T-helper 2 cell treated with Interferon-gamma antibody and Interleukin-4, amounts not matched to agents 100 ng/mL and 5 ng/mL, for 36 hours (primary cell): ENCODE measurements around the gene SUGP2. TPM values are rescaled to one million over a fixed set of nuclear protein-coding genes. Genes with fewer than 3 reads are reported as not detected.
"Not testable (repeated sequence)": the region's sequence is repeated elsewhere in the genome, so short reads cannot be mapped to it uniquely, and the experiment has no call there.

ENCODE experiments used
- intact Hi-C: fragments of 100-400 bp; cut with micrococcal nuclease; formaldehyde crosslinking; loops from one replicate; pipeline ENCODE4 v1.15.1; 2023
- total RNA-seq: library from RNA; stranded (reverse); gene quantifications from 2 replicates; pipeline ENCODE4 v1.2.3, GENCODE V29; 2022

Gene SUGP2
- total RNA-seq, 1 donor from 2014 or later = 127 TPM

DNA sequence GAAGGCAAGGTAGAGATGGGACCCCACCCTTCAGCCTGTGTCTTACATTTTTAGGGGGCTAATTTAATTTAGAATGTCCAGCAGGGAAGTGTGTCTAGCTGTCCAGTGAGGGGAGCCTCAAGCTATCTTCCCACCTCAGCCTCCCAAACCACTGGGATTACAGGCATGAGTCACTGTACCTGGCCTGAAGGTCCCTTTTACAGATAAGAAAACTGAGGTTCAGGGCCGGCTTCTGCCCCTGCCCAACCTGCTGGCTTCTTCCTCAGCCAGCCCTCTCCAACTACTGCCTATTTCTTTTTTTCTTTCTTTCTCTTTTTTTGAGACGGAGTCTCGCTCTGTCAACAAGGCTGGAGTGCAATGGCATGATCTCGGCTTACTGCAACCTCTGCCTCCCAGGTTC is 72.9 kb downstream of the SUGP2 start:
- intact Hi-C loops = no loop called here

- intact Hi-C loops = no loop called here
Observed at GRCh38 chr19:18955042-18955441, 78.3 kb downstream of the SUGP2 start.

DNA sequence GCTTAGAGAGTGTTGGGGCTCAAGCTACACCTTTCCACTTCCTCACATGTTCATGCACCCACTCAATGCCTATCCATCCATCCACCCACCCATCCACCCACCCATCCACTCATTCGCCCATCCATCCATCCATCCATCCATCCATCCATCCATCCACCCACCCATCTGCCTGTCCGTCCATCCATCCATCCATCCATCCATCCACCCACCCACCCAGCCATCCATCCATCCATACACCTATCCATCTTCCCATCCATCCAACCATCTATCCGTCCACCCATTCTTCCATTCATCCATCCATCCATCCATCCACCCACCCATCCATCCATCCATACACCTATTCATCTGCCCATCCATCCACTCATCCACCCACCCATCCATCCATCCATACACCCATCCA is 79.2 kb downstream of the SUGP2 start:
- intact Hi-C loops = no loop called here

DNA sequence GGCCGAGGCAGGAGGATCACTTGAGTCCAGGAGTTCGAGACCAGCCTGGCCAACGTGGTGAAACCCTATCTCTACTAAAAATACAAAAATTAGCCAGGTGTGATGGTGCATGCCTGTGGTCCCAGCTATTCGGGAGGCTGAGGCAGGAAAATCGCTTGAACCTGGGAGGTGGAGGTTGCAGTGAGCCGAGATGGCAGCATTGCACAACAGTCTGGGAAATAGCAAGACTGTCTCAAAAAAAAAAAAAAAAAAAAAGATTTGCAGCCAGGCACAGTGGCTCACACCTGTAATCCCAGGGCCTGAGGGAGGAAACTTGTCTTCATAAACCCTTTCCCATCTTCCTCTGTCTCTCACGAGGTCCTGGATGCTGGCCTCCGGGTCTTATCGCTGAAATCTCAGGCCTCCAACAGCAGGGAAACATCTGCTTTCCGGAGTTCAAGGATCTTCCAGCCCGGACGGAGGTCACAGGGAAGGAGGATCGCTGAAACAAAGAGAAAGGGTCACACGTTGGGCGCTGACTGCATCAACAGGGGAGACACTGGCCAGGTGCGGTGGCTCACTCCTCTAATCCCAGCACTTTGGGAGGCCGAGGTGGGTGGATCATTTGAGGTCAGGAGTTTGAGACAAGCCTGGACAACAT is 80.8 kb downstream of the SUGP2 start:
- intact Hi-C loops = not testable (repeated sequence)

- intact Hi-C loops = no loop called here
Observed at GRCh38 chr19:18951721-18952281, 81.5 kb downstream of the SUGP2 start.

- intact Hi-C loops = no loop called here
Observed at GRCh38 chr19:18949858-18950257, 83.5 kb downstream of the SUGP2 start.

DNA sequence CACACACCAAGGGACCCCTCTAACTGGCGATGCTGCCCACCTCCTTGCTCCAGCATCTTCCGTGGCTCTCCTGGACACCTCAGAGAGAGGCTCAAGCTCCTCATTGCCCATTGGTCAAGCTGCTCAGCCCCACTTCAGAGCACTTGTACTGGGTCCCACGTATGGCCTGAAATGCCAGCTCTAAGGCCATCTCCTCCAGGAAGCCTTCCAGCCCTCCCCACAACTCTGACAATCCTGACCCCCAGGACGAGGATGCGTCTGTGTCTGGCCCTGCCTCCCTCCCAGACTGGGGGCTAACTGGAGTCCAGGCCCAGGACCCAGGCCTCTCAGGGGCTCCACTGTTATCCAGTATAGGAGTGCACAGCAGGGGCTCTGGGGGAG is 84.4 kb downstream of the SUGP2 start:
- intact Hi-C loops = no loop called here

GRCh38 chr19:18948075-18948975 is 85.0 kb downstream of the SUGP2 start:
- intact Hi-C loops = no loop called here

GRCh38 chr19:18946918-18947317 is 86.4 kb downstream of the SUGP2 start:
- intact Hi-C loops = no loop called here

GRCh38 chr19:18946335-18946734 is 87.0 kb downstream of the SUGP2 start:
- intact Hi-C loops = no loop called here

GRCh38 chr19:18945297-18945696 is 88.0 kb downstream of the SUGP2 start:
- intact Hi-C loops = no loop called here

GRCh38 chr19:18943465-18943864 is 89.9 kb downstream of the SUGP2 start:
- intact Hi-C loops = no loop called here

DNA sequence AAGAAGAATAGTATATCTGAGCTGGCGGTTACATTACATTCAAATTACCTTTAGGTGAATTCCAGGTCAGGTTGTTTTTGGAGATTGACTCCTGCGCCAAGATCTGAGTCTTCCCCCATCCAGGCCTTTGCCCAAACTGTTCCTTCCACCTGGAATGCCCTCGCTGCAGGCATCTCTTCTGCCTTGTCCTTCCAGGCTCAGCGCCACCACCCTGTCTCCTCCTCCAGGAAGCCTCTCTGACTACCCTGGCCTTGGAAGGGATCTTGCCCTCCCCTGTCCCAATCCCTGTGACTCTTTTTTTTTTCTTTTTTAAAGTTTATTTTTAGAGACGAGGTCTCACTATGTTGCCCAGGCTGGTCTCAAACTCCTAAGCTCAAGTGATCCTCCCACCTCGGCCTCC is 90.6 kb downstream of the SUGP2 start:
- intact Hi-C loops = no loop called here

DNA sequence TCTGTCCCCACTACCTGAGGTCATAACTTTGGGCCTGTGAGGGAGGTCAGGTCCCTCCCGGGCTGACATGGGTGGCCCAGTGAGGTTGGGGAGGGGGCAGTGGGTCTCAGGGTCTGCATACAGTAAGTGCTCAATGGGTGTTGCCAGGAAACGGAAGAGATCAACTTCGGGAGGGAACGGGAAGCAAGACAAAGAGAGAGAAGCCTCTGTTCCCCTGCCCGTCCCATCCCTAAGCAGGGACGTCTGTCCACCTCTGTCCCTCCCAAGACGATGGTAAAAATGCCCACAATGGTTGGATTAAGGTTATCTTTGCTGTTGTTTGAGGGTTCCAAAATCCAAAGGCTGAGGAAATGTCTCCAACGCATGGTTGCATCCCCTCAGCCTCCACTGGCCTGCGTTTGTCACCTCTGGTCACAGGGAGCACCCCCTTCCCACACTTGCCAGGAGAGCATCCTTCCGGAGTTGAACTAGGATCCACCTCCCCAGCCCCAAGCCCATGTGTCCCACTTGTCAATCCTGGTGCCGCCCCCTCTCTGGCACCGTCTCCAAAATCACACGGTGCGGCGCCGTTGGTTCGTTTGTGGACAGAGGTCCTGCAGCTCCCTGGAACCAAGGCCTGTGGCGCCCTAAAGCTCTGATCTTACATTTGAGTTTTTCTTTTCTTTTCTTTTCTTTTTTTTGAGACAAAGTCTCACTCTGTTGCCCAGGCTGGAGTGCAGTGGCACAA is 91.5 kb downstream of the SUGP2 start:
- intact Hi-C loops = no loop called here

Other genes with a start within 250 kb of the SUGP2 start
- gene COMP, start 242.2 kb downstream of the SUGP2 start, total RNA-seq = not detected in 2 replicates
- gene UPF1, start 201.6 kb downstream of the SUGP2 start, total RNA-seq = 100 and 102 TPM in 2 replicates
- not detected in 2 replicates for gene CERS1, start 137.4 kb downstream of the SUGP2 start, total RNA-seq
- 262 TPM in 2 replicates for gene COPE, start 114.1 kb downstream of the SUGP2 start, total RNA-seq
- gene DDX49, start 113.8 kb downstream of the SUGP2 start, total RNA-seq = 58.7 and 63.4 TPM in 2 replicates
- not detected in 2 replicates for gene HOMER3, start 92.3 kb downstream of the SUGP2 start, total RNA-seq
- gene ARMC6, start 86 bp upstream of the SUGP2 start, total RNA-seq = 38.4 and 39.9 TPM in 2 replicates
- gene SLC25A42, start 30.5 kb upstream of the SUGP2 start, total RNA-seq = 17.4 and 18.6 TPM in 2 replicates
- gene TMEM161A, start 105.0 kb upstream of the SUGP2 start, total RNA-seq = 19.4 and 24.0 TPM in 2 replicates
- 2.3 and 3.3 TPM in 2 replicates for gene MEF2B, start 136.7 kb upstream of the SUGP2 start, total RNA-seq
- gene BORCS8, start 158.6 kb upstream of the SUGP2 start, total RNA-seq = 31.5 and 38.6 TPM in 2 replicates
- 115 and 117 TPM in 2 replicates for gene RFXANK, start 158.7 kb upstream of the SUGP2 start, total RNA-seq
- gene NR2C2AP, start 169.9 kb upstream of the SUGP2 start, total RNA-seq = 43.9 and 45.9 TPM in 2 replicates
- gene NCAN, start 178.4 kb upstream of the SUGP2 start, total RNA-seq = 0.48 TPM in 1 of 2 replicates, not detected in the other
- not detected in 2 replicates for gene TM6SF2, start 239.8 kb upstream of the SUGP2 start, total RNA-seq